Measurements from ENCODE around the gene TMEM218.

The TMEM218 gene

DNA sequence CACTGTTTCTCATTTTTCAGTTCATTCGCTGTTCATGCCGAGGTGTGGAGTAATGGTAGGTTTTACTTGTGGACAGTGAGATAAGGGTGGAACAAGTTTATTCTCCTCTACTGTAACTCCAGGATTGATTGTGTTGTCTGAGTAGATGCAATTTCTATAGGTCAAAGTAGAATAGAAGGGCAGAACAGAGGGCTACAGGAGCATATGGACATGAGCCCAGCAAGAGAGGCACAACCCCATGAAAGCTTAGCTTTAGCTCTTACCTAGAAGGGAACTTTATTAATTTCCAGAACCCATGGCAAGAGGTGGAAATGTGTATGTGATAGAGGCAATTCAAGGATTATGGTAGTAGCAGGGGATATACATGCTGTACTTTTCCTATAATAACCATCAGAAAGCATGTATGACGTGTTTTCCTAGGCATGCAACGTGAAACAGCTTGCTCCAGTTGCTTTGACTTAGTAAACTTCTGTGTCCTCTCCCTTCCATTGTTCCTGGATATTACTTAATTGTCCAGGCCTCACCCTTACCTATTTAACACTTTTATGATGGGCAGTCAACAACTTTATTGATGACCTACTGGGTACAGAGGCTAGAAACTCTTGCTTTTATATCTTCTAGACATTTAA lies 62.1 kb downstream of the TMEM218 start:
- DNase-seq = no peak

Measured in central memory CD4-positive, alpha-beta T cell (primary cell).